HG02642 (cell line): ENCODE measurements around the gene WHAMM.
"Not testable (repeated sequence)": the region's sequence is repeated elsewhere in the genome, so short reads cannot be mapped to it uniquely, and the experiment has no call there.

ENCODE experiments used
- ATAC-seq: cut with Tn5 transposase; IDR thresholded peaks from one replicate; pipeline ENCODE4 v1.9.1; 2021; ENCODE audit warnings: mild to moderate bottlenecking; ENCODE audit not compliant: unreplicated experiment, poor library complexity

The WHAMM gene

DNA sequence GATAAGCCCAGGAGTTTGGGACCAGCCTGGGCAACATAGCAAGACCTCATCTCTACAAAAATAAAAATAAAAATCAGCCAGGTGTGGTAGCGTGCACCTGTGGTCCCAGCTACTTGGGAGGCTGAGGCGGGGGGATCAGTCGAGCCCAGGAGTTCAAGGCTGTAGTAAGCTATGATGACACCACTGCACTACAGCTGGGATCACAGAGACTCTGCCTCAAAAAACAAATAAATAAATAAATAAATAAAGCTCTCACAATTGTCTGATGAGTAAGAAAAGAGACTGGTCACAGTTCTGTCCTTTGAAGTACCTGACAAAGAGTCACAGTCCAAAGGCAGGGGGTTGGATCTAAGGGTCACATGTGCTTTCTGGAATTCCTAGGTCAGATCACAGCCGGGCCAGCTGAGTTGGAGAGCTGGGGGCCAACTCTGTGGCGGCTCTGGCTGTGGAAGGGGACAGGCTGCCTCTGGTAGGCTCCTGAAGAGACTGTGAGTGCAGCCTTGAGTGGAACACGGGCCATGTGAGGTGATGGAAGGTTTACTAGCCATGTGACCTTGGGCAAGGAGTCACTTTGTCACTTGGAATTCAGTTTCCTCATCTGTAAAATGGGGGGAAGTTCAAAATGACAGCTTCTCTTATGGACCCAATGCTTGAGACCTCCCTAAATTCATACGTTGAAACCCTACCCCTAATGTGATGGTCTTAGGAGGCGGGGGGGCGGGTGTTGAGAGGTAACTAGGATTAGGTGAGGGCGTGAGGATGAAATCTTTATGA is 47.2 kb downstream of the WHAMM start:
- ATAC-seq, result no peak

GRCh38 chr15:82858932-82859331 is 49.5 kb downstream of the WHAMM start:
- no peak for ATAC-seq

GRCh38 chr15:82862886-82863285 is 53.5 kb downstream of the WHAMM start:
- ATAC-seq, result no peak

GRCh38 chr15:82864967-82865366 is 55.5 kb downstream of the WHAMM start:
- ATAC-seq, result no peak

- not testable (repeated sequence) for ATAC-seq
These were observed 56.2 kb downstream of the WHAMM start for GRCh38 chr15:82865581-82865980.

DNA sequence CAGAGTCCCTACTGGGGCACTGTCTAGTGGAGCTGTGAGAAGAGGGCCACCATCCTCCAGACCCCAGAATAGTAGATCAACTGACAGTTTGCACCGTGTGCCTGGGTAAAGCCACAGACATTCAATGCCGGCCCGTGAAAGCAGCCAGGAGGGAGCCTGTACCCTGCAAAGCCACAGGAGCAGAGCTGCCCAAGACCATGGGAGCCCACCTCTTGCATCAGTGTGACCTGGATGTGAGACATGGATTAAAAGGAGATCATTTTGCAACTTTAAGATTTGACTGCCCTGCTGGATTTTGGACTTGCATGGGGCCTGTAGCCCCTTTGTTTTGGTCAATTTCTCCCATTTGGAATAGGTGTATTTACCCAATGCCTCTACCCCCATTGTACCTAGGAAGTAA is 56.6 kb downstream of the WHAMM start:
- ATAC-seq, result not testable (repeated sequence)

DNA sequence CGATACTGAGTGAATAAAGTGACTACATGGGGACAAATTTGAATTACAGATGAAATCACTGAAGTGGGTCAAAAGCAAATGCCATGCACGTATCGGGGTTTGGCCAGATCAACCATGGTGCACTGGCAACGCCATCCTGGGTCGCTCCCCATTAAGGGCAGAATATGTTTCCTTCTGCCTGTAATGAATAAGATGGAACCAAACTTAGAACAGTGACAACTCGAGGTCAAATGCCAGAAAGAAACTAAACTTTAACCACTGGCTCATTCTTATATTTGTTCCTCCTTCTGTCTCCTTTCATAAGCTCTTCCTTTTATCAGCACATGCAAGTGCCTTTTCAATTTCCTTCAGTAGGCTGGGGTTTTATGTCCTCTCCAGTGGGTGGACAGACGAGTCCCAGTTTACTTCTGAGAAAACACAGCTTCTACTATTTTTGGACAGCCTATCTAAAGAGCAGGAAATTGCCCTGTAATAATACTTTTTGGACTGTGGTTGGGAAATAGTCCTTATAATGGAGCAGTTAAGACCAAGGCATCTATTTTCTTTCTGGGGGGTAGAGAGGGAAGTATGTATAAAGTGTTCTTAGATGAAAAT is 61.4 kb downstream of the WHAMM start:
- ATAC-seq, result no peak

DNA sequence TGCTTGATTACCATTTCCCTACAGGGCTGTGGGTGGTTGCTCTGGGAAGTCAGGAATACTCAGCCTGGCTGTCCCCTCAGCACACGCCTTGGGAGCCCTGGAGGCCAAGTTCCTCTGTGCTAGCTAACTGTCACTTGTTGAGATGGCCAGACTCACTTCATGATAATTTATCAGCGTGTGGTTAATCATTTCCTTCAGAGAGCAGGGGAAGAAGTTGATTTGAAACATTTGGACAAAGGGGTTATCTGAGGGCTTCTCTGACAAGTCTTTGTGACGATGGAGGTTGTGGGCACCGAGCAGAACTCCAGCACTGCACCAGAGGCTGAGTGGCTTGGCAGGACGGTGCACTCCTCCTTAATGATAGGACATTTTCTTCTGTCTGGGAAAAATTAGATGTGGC is 61.9 kb downstream of the WHAMM start:
- no peak for ATAC-seq

DNA sequence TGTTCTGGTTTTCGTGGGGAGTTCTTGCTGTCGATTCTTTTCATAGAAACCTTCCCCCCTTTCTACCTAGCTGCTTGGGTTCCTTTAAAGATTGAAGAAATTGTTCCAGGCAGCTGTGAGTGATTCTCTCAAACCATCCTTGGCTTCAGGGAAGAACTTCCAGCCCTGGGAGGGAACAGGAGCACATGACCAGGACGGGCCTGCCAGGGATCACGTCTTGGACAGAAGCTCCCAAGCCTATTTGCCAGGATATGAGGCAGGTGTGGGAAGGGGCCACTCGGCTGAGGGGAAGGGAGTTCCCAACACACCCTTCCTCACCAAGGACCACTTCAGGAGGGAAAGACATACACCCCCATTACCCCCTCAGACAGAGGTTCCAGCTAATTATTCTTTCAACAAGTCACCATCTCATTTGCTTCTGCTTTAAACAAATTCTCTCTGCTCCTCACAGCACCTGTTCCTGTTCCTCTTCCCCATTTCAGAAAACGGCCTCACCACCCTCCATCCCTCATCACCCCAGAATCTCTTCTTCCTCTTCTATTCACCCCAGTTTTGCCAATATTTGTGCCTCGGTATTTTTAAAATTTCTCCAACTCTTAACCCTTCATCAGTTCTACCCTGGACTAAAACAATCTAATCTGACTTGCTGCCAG is 62.5 kb downstream of the WHAMM start:
- no peak for ATAC-seq

DNA sequence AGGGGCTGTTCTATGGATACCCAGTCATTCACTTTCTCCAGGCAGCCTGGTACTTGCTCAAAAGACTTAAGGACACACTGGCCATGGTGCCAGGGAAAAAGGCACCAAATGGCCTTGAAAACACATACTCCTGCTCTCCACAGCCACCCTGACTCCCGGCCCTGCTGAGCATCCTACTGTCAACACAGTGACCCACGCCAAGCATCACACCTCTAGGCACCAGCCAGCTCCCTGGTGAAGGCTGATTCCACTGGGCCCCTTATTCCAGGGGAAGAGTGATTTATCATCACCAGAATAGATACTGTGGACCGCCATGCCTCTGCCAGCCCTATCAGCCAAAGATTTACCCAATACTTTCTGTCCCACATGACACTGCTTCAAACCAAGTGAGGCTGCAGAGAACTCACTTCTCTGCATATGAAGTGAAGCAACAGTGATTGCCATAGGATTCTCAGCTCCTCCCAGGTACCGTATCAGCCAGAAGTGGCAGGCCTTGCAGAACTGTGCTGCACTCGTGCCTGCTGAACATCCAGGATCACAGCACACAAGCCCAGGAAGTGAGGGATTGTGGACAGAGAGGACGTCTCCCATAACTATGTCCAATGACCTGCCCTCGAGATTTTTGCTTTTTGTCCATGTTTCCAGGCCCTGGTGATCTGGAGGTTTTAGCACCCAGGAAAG is 63.7 kb downstream of the WHAMM start:
- no peak for ATAC-seq

- ATAC-seq, result no peak
These were observed 64.8 kb downstream of the WHAMM start for GRCh38 chr15:82874267-82874666.

- ATAC-seq, result no peak
These were observed 65.5 kb downstream of the WHAMM start for GRCh38 chr15:82874961-82875360.

- no peak for ATAC-seq
These were observed 66.1 kb downstream of the WHAMM start for GRCh38 chr15:82875411-82876003.

GRCh38 chr15:82877825-82878224 is 68.4 kb downstream of the WHAMM start:
- no peak for ATAC-seq

- ATAC-seq, result no peak
These were observed 68.9 kb downstream of the WHAMM start for GRCh38 chr15:82878325-82878724.

- no peak for ATAC-seq
These were observed 71.3 kb downstream of the WHAMM start for GRCh38 chr15:82880704-82881103.

DNA sequence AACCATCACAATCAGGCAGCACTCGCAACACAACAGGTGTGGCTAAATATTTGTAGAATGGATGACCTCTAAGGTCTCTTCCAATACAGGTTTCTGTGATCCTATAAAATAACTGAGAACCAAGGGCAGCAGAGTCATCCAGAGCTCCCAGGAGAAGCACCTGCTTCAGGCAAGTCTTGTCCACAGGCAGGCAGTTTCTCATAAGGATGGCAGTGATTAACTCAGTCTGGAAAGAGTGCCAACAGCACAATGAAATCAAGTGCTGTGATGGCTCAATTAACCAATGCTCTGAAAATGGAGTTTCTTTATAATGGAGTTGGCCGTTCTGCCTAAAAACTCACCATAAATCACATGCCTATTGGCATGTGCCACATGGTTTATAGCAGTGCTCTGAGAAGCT is 72.3 kb downstream of the WHAMM start:
- no peak for ATAC-seq

DNA sequence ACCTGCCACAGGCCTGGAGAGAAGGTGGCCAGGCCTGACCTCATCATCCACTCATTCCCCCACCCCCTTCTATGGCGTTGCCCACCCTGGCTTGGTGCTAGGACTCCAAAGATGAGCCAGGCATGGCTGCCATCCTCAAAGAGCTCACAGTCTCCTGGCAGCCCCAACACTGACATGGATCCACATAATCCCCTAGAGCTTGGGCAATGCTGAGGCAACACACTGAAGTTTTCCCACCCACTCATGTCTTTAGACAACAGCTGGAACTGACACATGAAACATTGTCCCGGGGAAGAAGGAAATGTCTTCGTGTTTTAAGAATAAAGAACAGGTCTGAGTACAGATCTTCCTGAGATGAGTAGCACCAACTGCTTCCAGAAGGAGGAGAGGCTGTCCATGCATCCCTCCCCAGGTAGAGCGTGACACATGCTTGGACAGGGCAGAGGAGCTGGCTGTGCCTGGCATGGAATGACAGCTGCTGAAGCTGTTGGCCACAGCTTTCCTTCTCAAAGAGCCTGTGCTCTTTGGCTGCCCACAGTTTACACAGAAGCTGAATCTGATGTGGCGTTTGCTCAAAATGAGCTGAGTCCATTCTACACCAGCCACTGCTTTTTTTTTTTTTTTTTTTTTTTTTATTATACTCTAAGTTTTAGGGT is 73.0 kb downstream of the WHAMM start:
- ATAC-seq, result no peak
